Stomach (tissue), 4 donors: ENCODE data around the gene ADNP2.

Experiments used
- EP300 ChIP-seq: sonication (generic); formaldehyde crosslinking; IDR thresholded peaks from one replicate; pipeline ENCODE4 v1.6.1; 2017; ENCODE audit warnings: antibody characterized with exemption
- POLR2A ChIP-seq, 4 donors: fragments of 450-650 bp; IDR thresholded peaks; one replicate each; pipeline ENCODE4 v1.6.1; 2016; ENCODE audit warnings: antibody characterized with exemption in 4 of 4, control low read depth in 2 of 4, mild to moderate bottlenecking in 1 of 4, moderate library complexity in 1 of 4

- TF ChIP-seq EP300 (no peak), POLR2A (IDR thresholded peaks at IDR 0.05) (no peak)
These were observed 21.5 kb downstream of the ADNP2 start for GRCh38 chr18:80130555-80130954.
